IPS-18c (cell line): ENCODE measurements around the gene ALPI.

Source experiments
- H3K4me3 ChIP-seq: 2 replicates; pipeline ENCODE4 v1.7.0; 2013; ENCODE audit warnings: low read depth, mild to moderate bottlenecking, low read length, moderate library complexity; ENCODE audit not compliant: insufficient read depth
- H3K9me3 ChIP-seq: one replicate; pipeline ENCODE4 v1.6.1; 2013; ENCODE audit warnings: mild to moderate bottlenecking, low read length, moderate library complexity; ENCODE audit not compliant: control insufficient read depth, insufficient read depth

The ALPI gene

GRCh38 chr2:232487385-232488096 lies 31.6 kb downstream of the ALPI start, which contains the start of gene ECEL1:
ECEL1 (minus strand) TSS chr2:232487834; CDS start chr2:232486653, 1,181 bp downstream.
- peak within 1 kb of the TSS; percentile 44 for H3K4me3 ChIP-seq

GRCh38 chr2:232488097-232488711 lies 32.3 kb downstream of the ALPI start:
- H3K4me3 ChIP-seq: peak overlapping the region; percentile 44; the same call in 1 of the 2 replicates

More at GRCh38 chr2:232487385-232488096, 31.6 kb downstream of the ALPI start, which contains the start of gene ECEL1:
- H3K9me3 ChIP-seq: peaks cover 2% of the 10 kb centered on the region

DNA sequence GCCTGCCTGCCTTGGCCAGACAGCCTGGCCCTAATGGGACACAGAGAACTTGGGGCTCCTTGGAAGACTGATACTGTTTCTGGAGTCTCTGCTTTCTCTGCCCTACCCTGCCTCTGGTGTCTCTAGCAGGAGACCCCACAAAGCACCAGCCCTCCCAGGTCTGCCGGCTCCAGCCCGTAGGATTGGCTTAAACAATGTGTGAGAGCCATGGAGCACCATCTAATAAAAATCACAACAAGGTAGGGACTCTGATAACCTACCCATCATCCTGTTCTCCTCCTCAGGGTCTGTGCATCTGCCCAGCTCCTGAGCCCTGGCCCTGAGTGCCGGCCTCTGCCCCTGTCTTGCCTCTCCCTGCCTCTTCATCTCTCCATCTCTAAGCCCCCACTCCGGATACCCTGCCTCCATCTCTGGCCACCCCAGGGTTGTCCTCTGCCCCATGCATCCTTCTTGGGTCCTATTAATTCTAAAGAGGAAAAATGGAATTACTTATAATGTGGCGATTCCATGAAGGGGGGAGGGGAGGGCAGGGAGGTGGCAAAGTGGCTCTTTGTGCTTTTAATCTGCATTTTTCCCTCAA lies 32.9 kb downstream of the ALPI start:
- no peak overlapping the region for H3K4me3 ChIP-seq
- H3K9me3 ChIP-seq: no peaks in the 10 kb centered on the region

More at GRCh38 chr2:232488097-232488711, 32.3 kb downstream of the ALPI start:
- peaks cover 2% of the 10 kb centered on the region for H3K9me3 ChIP-seq

GRCh38 chr2:232489516-232490220 lies 33.7 kb downstream of the ALPI start:
- Histone ChIP-seq H3K9me3 (no peaks in the 10 kb centered on the region), H3K4me3 (no peak overlapping the region)

DNA sequence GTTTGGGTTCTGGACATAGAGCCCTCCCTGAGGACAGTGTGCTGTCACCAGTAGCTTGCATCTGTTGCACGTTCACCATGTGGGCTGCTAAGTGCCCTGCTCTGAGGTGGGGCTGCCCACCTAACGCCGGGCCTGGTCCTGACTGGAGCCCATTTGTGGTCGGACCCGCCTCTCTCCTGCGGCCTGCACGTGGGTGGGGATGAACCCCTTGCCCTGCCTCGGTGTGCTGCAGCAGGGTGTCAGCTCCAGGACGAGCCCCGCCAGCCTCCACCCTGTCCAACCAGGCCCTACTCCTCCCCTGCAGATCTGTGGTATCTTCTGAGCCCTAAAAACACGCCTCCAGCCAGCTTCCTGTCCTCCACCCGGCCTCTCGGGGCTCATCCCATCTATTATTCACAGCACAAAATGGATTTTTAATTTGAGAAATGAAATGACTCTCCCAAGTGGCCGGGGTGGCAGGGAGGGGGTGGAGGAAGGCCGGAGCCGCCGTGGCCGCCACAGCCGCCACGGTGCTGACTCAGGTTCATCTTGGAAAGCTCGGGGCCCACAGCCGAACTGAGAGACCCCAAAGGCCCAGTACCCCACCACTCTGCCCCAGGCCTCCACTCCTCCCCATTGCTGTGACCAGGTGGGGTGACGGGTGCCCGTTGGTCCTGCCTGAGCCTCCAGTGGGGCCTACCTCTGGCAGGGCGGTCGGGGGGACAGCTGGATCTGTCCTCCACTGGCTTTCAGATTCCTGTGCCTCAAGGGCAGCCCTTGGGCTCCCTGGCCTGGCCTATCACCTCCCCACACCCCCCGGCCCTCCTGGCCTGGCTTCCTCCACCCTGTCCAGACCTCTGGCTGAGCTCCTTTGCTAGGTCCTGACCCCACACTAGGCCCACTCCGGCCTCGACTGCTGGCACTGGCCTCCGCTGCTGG lies 34.5 kb downstream of the ALPI start:
- Histone ChIP-seq H3K4me3 (no peak overlapping the region), H3K9me3 (no peaks in the 10 kb centered on the region)

DNA sequence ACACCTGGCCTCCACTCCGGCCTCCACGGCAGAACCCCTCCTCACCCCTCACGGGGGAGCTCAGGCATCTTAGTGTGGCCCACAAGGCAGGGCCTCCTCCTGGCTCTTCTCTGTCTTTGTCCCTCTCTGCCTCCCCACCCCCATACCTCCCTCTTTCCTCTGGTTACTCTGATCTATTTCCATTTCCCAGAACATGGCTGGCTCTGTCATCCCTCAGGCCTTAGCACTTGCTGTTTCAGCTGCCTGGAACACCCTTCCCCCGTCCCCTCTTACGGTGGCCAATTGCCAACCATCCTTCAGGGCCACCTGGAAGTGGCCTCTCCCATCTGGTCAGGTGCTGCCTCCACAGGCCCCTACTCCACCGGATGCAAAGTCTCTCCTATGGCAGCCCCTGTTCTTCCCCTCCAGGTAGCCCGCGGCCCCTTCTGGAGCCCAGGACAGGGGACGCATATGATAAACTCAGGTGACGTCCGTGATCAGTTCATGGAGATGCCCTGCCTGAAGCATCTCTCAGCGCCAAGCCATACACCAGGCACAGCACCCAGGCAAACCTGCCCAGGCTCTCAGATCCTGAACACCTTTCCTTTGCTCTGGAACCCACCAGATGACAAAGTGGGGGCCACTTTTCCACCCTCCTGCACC lies 35.3 kb downstream of the ALPI start:
- no peaks in the 10 kb centered on the region for H3K9me3 ChIP-seq
- no peak overlapping the region for H3K4me3 ChIP-seq

- Histone ChIP-seq H3K4me3 (no peak overlapping the region), H3K9me3 (no peaks in the 10 kb centered on the region)
These were observed 36.4 kb downstream of the ALPI start for GRCh38 chr2:232492236-232492848.

DNA sequence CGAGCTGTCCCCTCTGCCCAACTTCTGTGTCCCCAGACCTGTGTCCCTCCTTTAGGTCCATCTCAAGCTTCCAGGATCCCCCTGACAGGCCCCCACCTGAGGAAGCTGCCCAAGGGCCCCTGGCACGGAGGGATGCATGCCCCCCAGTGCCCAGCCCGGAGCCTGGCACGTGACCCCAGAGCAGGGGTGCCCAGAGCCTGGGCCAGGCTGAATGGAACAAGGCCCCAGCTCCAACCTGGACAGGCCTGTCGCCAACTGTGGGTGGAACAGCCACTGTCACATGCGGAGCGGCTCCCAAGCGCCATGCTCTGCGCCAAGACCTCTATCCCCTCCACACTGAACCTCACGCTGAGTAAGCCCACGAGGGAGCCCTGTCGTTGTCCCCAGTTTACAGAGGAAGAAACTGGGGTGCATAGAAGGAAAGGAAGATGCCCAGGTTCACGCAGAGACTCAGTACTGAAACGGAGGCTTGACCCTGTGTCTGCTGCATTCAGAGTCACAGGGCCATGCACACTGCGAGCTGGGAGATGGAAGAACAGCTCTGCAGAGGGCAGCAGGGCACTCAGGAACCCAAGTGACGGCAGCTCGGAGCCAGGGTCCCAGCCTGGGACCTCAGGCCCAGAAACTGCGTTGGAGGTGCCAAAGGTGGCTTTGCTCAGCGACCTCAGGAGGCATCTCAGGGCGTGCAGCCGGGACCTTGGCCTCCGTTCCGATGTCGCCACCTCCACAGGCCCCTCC lies 37.2 kb downstream of the ALPI start:
- no peak overlapping the region for H3K4me3 ChIP-seq
- H3K9me3 ChIP-seq: no peaks in the 10 kb centered on the region

GRCh38 chr2:232493701-232494474 lies 37.9 kb downstream of the ALPI start:
- peak overlapping the region; percentile 15; the same call in 1 of the 2 replicates for H3K4me3 ChIP-seq
- no peaks in the 10 kb centered on the region for H3K9me3 ChIP-seq

DNA sequence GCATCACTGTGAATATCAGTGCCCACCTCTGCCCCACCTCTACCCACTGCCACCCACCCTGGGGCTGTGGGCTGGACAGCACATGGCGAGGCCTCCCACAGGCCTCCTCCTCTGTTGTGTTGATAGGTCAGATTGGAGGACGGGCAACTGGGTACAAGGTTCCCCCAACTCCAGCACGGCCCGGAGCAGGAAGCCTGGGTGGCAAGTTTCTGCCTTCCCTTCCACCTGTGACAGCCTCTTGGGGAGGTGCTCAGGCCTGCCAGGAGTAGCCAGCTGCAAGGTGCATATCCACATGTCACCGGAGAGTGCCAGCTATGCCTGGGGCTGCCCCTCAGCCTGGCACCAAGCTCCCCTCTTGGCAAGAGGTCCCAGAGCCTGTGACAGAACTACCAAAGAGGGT lies 38.6 kb downstream of the ALPI start:
- Histone ChIP-seq H3K4me3 (no peak overlapping the region), H3K9me3 (no peaks in the 10 kb centered on the region)

- Histone ChIP-seq H3K4me3 (no peak overlapping the region), H3K9me3 (no peaks in the 10 kb centered on the region)
These were observed 39.3 kb downstream of the ALPI start for GRCh38 chr2:232495292-232495691.

DNA sequence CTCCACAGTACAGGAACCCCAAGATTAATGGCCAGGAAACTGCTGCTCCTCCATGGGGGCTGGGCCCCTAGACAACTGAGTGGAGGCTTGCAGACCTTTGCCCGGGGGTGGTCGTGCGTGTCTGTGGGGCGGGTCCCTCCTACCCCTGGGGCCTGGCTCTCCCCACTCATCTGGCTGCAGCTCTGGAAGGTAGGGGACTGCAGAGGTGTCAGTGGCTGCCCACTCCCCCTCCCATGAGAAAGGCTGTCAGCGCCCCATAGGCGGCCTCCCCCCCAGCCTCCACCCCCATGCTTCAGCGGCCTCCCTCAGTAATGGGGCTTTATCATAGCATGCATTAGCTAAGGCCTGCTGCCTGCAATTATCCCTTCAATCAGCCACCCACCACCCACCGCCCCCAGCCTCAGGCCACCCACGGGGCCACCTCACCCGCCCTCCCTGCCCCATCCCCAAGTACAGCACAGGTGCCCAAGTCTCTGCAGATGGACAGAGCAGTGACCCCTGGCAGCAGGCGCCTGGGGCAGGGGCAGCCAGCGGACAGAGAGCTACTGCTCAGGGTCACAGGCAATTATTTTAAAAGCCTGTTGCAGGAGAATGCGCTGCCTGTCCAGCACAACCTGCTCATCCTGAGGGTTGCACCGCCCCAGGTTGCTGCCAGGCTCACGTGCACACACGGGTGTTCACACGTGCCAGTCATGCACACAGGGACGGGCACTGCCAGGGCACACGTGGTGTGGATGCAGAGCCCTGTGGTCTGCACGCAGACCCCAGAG lies 40.7 kb downstream of the ALPI start:
- Histone ChIP-seq H3K9me3 (no peaks in the 10 kb centered on the region), H3K4me3 (no peak overlapping the region)

GRCh38 chr2:232497348-232497747 lies 41.4 kb downstream of the ALPI start:
- H3K4me3 ChIP-seq: no peak overlapping the region
- H3K9me3 ChIP-seq: no peaks in the 10 kb centered on the region

- H3K9me3 ChIP-seq: no peaks in the 10 kb centered on the region
- no peak overlapping the region for H3K4me3 ChIP-seq
These were observed 42.5 kb downstream of the ALPI start for GRCh38 chr2:232498452-232498851.
